Ovary (tissue), 9 donors: ENCODE data around the gene MMP28. TPM values are rescaled to one million over a fixed set of nuclear protein-coding genes. Genes with fewer than 3 reads are reported as not detected.

Source experiments
- DNase-seq, 5 donors: peaks; one replicate each; pipeline ENCODE4 v3.0.0-alpha.2; 2019 to 2020
- H3K27ac ChIP-seq, 2 donors: fragments of 200-600 bp; one replicate each; pipeline versions ENCODE4 v1.5.1 to v1.8.0; 2019 to 2022
- H3K27me3 ChIP-seq: fragments of 200-600 bp; one replicate; pipeline ENCODE4 v1.8.0; 2022
- H3K36me3 ChIP-seq: fragments of 200-600 bp; sonication (generic); one replicate; pipeline ENCODE4 v1.5.1; 2019
- H3K4me1 ChIP-seq: one replicate; pipeline ENCODE4 v1.8.1; 2013; ENCODE audit warnings: mild to moderate bottlenecking, moderate library complexity; ENCODE audit not compliant: insufficient read depth
- H3K4me3 ChIP-seq: fragments of 200-600 bp; sonication (generic); one replicate; pipeline ENCODE4 v1.5.1; 2017
- H3K9me3 ChIP-seq, 2 donors: fragments of 200-600 bp in 1 of 2; sonication (generic) in 1 of 2; one replicate each; pipeline versions ENCODE4 v1.5.1 to v1.8.1; 2013 to 2019; ENCODE audit warnings: mild to moderate bottlenecking in 1 of 2, moderate library complexity in 1 of 2
- EP300 ChIP-seq: sonication (generic); formaldehyde crosslinking; IDR thresholded peaks from one replicate; pipeline ENCODE4 v1.6.1; 2017; ENCODE audit warnings: antibody characterized with exemption
- POLR2A ChIP-seq: fragments of 450-650 bp; IDR thresholded peaks from one replicate; pipeline ENCODE4 v1.6.1; 2017; ENCODE audit warnings: antibody characterized with exemption, mild to moderate bottlenecking, moderate library complexity
- WGBS, 3 donors: extraction: QIAGEN DNeasy Blood & Tissue Kit in 1 of 3; methylation state at CpG; one replicate each; pipeline versions ENCODE4 v1.1.5 to v1.1.7; 2013 to 2017; 5-methylcytosine and 5-hydroxymethylcytosine counted together
- intact Hi-C, 4 donors: fragments of 100-400 bp; cut with DNase I; formaldehyde crosslinking; loops; one replicate each; pipeline versions ENCODE4 v1.11.0 to v1.15.1; 2022 to 2023
- polyA plus RNA-seq, 2 donors: library from polyadenylated mRNA; stranded (reverse); fragments of 200-250 nt in 1 of 2; fragments of 350-450 nt in 1 of 2; fragmentation: Illumina TruSeq in 1 of 2; extraction: RNeasy Lipid Tissue Mini Kit (QIAGEN cat#74804) in 1 of 2; gene quantifications; one replicate each; pipeline ENCODE4 v1.2.3, GENCODE V29; 2013 to 2014
- total RNA-seq, 7 donors: library from RNA; depleted of rRNA in 2 of 7; stranded (reverse); fragments of >200 nt in 2 of 7; fragmentation: NEBNext Ultra II Directional in 3 of 7; extraction: Animal tissue kit (Norgen Biotek cat#: 25700) in 3 of 7; gene quantifications; one replicate each; pipeline versions ENCODE4 v1.1.0 to v1.2.4, GENCODE V29; 2016 to 2023
- TF ChIP-seq, protein P1 (sequence below), 3 donors: fragments of 450-650 bp in 2 of 3; fragments of 200-600 bp in 1 of 3; IDR thresholded peaks; one replicate each; pipeline versions ENCODE4 v1.5.1 to v1.8.0; 2016 to 2022; ENCODE audit warnings: antibody characterized with exemption in 3 of 3, mild to moderate bottlenecking in 1 of 3
- donor health status: DM: no; HTN: no; CAD: no; lungs with moderate emphysema.
- donor health status: DM: no; HTN: no; CAD: no.
- donor health status: Bipolar disorder and iron deficiency.
- donor health status: DM: yes; HTN: yes; CAD: no.
- donor health status: DM: no; HTN: no; CAD: no.
- donor health status: DM: yes; HTN: yes; CAD: no.

Gene MMP28
- total and polyA plus RNA-seq, 9 donors: 0.25 to 33.3 (median 3.5) TPM

DNA sequence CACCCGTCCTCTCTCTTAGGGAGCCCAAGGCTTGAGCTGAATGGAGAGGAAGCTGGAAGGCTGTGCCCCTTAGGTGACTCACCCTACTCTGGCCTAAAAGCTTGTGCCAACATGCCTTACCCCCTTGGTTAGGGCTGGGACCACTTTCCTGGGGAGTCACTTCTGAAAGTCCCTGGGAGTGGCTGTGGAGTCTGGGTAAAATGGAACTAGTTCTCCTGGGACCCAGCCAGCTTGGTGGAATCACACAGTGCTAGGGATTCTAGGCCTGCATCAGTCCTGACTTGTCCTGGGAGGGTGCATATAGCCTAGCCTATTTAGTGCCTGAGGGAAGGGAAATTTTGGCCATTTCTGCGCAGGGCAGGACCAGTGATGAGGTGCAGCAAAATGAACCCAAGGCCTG, 10.5 kb downstream of the MMP28 start:
- Histone ChIP-seq H3K36me3 (no peaks in the 10 kb centered on the region), H3K4me3 (no peak overlapping the region), H3K4me1 (peaks cover 2% of the 10 kb centered on the region), H3K9me3 (no peaks in the 10 kb centered on the region), H3K27me3 (no peaks in the 10 kb centered on the region), H3K27ac (no peak overlapping the region)
- TF ChIP-seq, protein P1, sequence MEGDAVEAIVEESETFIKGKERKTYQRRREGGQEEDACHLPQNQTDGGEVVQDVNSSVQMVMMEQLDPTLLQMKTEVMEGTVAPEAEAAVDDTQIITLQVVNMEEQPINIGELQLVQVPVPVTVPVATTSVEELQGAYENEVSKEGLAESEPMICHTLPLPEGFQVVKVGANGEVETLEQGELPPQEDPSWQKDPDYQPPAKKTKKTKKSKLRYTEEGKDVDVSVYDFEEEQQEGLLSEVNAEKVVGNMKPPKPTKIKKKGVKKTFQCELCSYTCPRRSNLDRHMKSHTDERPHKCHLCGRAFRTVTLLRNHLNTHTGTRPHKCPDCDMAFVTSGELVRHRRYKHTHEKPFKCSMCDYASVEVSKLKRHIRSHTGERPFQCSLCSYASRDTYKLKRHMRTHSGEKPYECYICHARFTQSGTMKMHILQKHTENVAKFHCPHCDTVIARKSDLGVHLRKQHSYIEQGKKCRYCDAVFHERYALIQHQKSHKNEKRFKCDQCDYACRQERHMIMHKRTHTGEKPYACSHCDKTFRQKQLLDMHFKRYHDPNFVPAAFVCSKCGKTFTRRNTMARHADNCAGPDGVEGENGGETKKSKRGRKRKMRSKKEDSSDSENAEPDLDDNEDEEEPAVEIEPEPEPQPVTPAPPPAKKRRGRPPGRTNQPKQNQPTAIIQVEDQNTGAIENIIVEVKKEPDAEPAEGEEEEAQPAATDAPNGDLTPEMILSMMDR (IDR thresholded peaks at IDR 0.05): no peak
- no peak for TF ChIP-seq EP300
- no peak for TF ChIP-seq POLR2A
- no peak for DNase-seq
- intact Hi-C loops: no loop called here
- 61 to 70% (median 67%) methylated on average over 2 of the region's 2 CpGs for WGBS, 3 donors

DNA sequence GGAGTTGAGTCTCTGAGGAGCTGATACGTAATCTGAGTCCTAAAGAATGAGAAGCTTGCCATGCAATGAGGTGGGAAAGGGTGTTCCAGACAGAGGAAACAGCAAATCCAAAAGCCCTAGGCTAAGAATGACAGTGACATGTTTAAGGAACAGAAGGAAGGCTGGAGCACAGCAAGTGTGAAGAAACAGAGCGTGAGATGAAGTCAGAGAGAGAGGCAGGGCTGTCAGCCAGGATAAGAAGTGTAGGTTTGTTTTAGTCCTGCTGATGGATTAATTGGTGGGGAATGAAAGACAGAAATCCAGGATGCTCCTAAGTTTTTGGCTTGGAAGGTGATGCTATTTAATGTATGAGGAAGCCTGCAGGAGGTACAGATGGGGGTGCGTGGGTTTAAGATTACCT, 14.5 kb downstream of the MMP28 start:
- H3K27me3 ChIP-seq: no peaks in the 10 kb centered on the region
- intact Hi-C loops: no loop called here
- TF ChIP-seq, protein P1 (IDR thresholded peaks at IDR 0.05): no peak
- TF ChIP-seq EP300: no peak
- H3K9me3 ChIP-seq: no peaks in the 10 kb centered on the region
- 50 to 66% (median 63%) methylated on average over 3 of the region's 3 CpGs for WGBS, 3 donors
- no peak overlapping the region for H3K27ac ChIP-seq
- H3K4me1 ChIP-seq: peaks cover 2% of the 10 kb centered on the region
- no peak overlapping the region for H3K4me3 ChIP-seq
- DNase-seq: no peak
- H3K36me3 ChIP-seq: no peaks in the 10 kb centered on the region

DNA sequence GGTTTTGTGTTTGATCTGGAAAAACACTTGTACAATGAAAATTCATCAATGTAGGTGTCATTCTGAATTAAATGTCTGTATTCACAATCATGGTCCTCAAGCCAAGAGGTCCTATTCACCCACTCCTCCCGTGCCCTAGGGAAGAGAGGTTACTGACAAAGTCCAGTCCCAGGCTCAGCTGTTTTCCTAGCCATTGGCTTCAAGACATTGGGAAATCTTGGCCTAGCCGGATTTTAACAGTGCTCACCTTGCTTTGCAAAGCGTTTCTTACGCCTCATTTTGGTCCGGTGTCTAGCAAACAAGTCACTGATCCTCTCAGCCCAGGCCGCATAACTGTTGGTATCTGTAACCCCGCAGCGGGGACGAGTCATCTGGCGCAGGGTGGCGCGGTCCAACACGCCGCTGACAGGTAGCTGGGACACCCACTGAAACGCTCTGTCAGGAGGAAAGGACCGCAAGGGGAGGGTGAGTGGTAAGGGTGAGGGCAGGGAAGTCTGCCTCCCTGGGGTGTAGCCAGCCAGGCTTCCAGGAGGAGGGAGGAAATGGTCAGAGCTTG, 16.7 kb downstream of the MMP28 start:
- intact Hi-C loops: no loop called here
- Histone ChIP-seq H3K36me3 (no peaks in the 10 kb centered on the region), H3K27ac (no peak overlapping the region), H3K4me3 (no peak overlapping the region), H3K9me3 (no peaks in the 10 kb centered on the region), H3K4me1 (no peaks in the 10 kb centered on the region), H3K27me3 (no peaks in the 10 kb centered on the region)
- no peak for TF ChIP-seq POLR2A
- WGBS, 3 donors: 83 to 87% (median 86%) methylated on average over 16 of the region's 16 CpGs
- DNase-seq: no peak

DNA sequence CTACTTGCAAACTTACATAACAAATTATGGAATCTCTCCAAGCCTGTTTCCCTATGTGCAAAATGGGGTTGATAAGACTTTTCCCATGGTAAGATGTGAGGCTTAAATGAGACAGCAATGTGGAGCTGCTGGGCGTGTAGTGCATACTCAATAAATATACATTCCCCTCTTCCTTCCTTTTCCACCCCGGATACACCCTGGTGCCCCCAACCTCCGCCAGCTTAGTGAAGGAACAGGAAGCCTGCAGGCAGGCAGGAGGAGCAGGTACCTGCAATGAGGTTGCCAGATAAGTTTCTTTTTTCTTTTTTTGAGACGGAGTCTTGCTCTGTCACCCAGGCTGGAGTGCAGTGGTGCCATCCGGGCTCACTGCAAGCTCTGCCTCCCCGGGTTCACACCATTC, 19.9 kb downstream of the MMP28 start:
- 77 to 86% (median 81%) methylated on average over 6 of the region's 6 CpGs for WGBS, 3 donors
- H3K4me1 ChIP-seq: no peaks in the 10 kb centered on the region
- TF ChIP-seq POLR2A (no peak), EP300 (no peak)
- TF ChIP-seq, protein P1 (IDR thresholded peaks at IDR 0.05): no peak
- H3K27me3 ChIP-seq: no peaks in the 10 kb centered on the region
- H3K36me3 ChIP-seq: no peaks in the 10 kb centered on the region
- intact Hi-C loops: no loop called here
- no peaks in the 10 kb centered on the region for H3K9me3 ChIP-seq
- H3K4me3 ChIP-seq: no peak overlapping the region
- no peak overlapping the region for H3K27ac ChIP-seq
- DNase-seq: no peak

DNA sequence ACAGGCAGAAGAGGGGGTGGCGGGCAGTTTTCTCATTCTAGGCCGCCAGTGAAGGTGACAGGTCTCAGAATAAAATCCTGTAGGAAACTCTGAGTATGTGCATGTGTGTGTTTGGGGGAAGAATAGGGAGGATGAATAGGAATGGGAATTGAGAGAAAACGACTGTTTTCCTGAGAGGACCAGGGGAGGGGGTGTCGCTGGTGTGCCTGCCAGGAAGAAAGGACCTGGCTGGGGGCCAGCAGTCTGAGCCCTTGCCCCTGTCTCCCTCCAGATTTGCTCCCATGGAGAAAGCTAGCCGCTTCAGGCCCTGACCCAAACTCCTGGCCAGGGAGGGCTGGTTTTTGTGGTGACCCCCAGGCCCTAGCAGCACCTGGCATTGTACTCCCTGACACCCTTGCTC, 20.4 kb downstream of the MMP28 start:
- no peaks in the 10 kb centered on the region for H3K9me3 ChIP-seq
- H3K27me3 ChIP-seq: no peaks in the 10 kb centered on the region
- TF ChIP-seq EP300: no peak
- DNase-seq: no peak
- H3K36me3 ChIP-seq: no peaks in the 10 kb centered on the region
- 63 to 67% (median 64%) methylated on average over 5 of the region's 5 CpGs for WGBS, 3 donors
- H3K27ac ChIP-seq: no peak overlapping the region
- intact Hi-C loops: no loop called here
- H3K4me1 ChIP-seq: no peaks in the 10 kb centered on the region
- no peak overlapping the region for H3K4me3 ChIP-seq
